PFSK-1 (cell line): ENCODE data around the gene RPH3AL.

Source experiments
- REST ChIP-seq, 2 experiments: IDR thresholded peaks; 2 replicates each; pipeline versions ENCODE4 v1.6.1 to v1.8.0; 2011 to 2012; ENCODE audit warnings: low read depth in 2 of 2, low read length in 2 of 2, control low read depth in 1 of 2, inconsistent platforms in 1 of 2, mild to moderate bottlenecking in 1 of 2, moderate library complexity in 1 of 2; ENCODE audit not compliant: insufficient read depth in 1 of 2
- SIN3A ChIP-seq: IDR thresholded peaks from 2 replicates; pipeline ENCODE4 v1.6.1; 2012; ENCODE audit warnings: mild to moderate bottlenecking, low read length, moderate library complexity, borderline replicate concordance; ENCODE audit not compliant: insufficient read depth
- TAF1 ChIP-seq: IDR thresholded peaks from 2 replicates; pipeline ENCODE4 v1.6.1; 2012; ENCODE audit warnings: low read length, control low read depth, borderline replicate concordance; ENCODE audit not compliant: insufficient read depth

DNA sequence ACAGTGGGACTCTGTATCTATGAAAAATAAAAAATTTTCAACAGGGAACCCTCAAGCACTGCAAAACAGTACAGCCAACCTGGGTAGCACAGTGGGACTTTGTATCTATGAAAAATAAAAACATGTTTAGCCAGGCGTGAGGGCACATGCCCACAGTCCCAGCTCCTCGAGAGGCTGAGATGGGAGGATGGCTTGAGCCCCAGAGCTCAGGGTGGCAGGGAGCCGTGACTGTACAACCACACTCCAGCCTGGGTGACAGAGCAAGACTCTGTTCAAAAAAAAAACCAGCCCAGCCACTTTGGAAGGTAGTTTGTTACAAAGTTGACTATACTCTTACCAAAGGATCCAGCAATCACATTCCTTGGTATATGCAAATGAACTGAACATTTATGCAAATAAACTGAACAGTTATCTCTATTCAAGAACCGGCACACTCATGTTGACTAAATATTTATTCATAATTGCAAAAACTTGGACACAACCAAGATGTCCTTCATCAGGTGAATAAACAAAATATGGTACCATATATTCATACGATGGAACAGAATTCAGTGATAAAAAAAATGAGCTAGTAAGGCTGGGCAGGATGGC is 5.2 kb downstream of the RPH3AL start:
- TF ChIP-seq REST (IDR thresholded peaks at IDR 0.05; ENCODE audit: insufficient read depth in 1 of 2, low read depth in 2 of 2, low read length in 2 of 2) (no peak), TAF1 (no peak), SIN3A (no peak)
